Posterior vena cava (tissue), 2 donors: ENCODE results near the gene ODAD2. TPM values are rescaled to one million over a fixed set of nuclear protein-coding genes. Genes with fewer than 3 reads are reported as not detected.

Source experiments
- DNase-seq: peaks from one replicate; pipeline ENCODE4 v3.0.0-alpha.2; 2020; ENCODE audit warnings: low spot score
- intact Hi-C, 2 donors: fragments of 100-400 bp; cut with DNase I; formaldehyde crosslinking; loops; one replicate each; pipeline versions ENCODE4 v1.14.1 to v1.14.2; 2022 to 2023
- total RNA-seq, 2 donors: library from RNA; stranded (reverse); fragmentation: NEBNext Ultra II Directional; extraction: Animal tissue kit (Norgen Biotek cat#: 25700); gene quantifications; one replicate each; pipeline ENCODE4 v1.2.1, GENCODE V29; 2021
- donor health status: DM: yes; HTN: yes; CAD: no.
- donor health status: DM: yes; HTN: yes; CAD: no.

ODAD2 gene
- total RNA-seq, 2 donors from 2014 or later = 2.9 to 5.3 TPM

DNA sequence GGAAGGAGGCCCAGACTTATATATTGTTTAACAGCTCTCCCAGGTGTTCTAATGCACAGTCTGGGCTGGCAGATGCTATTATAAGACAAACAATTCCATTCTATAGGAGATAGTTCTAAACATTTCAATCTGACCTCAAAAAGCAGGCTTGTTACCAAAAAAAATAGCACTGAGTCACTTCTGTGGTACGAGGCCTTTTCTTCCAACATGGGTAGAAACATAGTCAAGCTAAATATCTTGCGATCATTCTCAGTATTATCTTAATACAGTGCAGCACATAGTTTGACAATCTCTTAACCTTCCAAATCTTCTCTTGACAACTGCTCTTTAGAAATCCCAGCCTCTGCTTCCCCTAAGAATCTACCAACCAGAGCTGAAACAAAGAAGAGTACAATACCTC is 206.7 kb downstream of the ODAD2 start:
- intact Hi-C loops = no loop called here
- DNase-seq = no peak

DNA sequence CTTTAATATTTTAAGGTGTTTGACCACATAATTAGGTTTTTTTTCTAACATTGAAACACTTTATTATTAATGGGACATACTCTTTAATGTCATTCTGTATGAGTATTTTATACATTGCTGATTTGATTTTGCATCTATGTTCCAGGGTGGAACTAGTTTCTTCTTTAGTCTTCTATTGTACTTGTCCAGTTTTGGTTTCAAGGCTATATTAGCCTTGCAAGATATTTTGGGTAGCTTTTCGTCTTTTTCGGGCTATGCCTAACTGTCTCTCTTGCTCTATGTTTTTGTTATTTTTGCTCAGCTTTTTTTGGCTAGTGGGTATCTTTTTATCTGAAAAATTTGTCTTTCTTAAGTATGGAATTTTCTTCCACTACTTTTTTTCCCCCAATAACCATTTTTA is 214.6 kb downstream of the ODAD2 start:
- DNase-seq = no peak

DNA sequence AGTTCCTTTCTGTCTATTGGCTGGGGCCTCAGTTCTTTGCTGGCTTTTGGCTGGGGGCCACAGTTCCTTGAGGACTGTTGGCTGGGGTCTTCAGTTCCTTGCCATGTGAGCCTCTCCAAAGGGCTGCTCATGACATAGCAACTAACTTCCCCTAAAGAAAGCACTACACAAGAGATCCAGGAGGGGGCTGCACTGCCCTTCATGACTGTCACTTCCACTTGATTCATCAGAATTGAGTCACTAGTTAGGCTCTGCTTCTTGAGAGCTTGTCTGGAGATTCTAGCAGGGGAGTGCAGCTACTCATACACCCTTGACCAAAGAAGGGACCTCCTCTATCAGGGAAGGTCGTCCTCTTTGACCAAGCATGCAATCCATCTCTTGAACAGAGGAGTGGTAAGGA is 215.2 kb downstream of the ODAD2 start:
- intact Hi-C loops = no loop called here
- DNase-seq = peak; percentile 67

More for the DNA sequence above, 214.6 kb downstream of the ODAD2 start:
- intact Hi-C loops = no loop called here

DNA sequence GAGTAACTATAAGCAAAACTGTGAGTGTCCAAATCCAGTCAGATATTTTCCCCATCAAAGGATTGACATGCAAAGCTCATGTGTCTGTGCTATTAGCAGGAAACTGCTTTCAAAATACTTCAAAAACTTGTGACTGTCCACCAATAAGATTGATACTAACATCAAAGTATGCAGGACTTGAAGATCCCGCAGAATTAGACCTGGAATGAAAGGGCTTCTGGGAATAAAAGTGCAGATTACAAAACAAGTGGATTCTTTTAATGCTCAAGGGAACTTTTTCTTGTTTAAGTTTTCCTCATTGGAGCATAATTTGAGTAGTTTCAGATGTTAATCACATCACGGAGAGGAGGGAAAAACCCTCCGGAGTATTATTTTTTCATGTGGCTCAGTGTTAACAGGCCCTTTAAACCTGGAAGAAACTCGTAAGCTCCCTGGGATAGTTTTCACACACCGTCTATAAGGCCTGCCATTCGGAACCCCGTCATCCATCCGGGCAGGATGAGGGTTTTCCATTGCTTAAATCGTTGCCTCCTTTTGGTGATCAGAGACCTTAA is 219.3 kb downstream of the ODAD2 start:
- intact Hi-C loops = no loop called here
- DNase-seq = no peak

GRCh38 chr10:27774831-27775230 is 224.0 kb downstream of the ODAD2 start:
- no peak for DNase-seq
- intact Hi-C loops = no loop called here

DNA sequence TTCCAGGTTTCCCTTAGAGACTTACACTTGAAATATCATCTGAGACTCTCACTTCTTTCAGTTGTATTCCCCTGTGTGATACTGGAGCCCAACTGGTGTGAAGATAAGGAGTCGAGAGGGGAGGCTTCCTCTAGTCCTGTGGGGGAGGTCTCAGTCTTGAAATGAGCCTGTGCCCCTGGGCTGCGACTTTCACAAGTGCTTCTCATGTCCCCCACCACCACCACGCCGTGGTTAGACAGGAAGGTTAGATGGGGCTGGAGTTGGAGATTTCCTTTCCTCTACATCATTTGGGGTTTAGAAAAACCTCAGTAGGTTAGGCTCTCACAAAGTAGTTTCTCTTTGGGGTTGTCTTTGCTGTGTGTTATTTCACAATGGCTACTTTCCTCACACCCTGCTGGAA is 227.6 kb downstream of the ODAD2 start:
- DNase-seq = no peak
- intact Hi-C loops = no loop called here

- DNase-seq = no peak
- intact Hi-C loops = no loop called here
Measured at GRCh38 chr10:27770181-27770580, 228.7 kb downstream of the ODAD2 start.
